ENCODE results near the gene LBH.
"Not testable (repeated sequence)": the region's sequence is repeated elsewhere in the genome, so short reads cannot be mapped to it uniquely, and the experiment has no call there.

LBH gene

DNA sequence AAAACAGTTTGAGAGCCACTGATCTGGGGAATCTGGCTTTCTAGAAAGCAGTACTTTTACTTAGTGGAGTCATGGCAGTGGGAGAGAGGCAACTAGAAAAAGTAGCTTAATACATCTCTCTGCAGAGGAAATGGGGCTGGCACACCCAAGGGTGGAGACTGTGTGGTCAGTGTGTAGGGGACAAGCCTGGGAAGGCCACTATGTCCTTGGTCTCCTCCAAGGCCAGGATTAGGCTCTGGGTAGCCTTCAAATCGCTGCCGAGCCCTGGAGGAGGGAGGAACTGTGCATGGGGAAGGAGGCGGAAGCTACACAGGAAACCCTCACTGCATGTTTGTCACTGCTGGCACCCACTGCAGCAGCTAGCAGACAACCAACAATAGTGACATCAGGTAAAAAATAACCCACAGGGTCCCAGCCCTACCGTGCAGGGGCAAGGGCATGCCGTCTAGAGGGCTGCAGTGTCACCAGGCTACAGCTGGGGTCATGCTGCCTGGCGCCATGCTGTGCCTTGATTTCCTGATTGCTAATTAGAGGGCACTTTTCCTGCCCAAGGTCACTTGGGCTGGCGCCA is 34.8 kb downstream of the LBH start:
- Histone ChIP-seq H3K9me3 (ENCODE audit: insufficient read depth, low read length) (peaks cover 15% of the 10 kb centered on the region), H3K4me2 (ENCODE audit: low read length) (peak overlapping the region; percentile 36), H3K4me1 (ENCODE audit: low read length) (peaks cover 22% of the 10 kb centered on the region), H4K20me1 (ENCODE audit: insufficient read depth, low read length) (no peaks in the 10 kb centered on the region), H3K36me3 (replicated peaks; ENCODE audit: low read depth, low read length) (no peaks in the 10 kb centered on the region), H2AFZ (ENCODE audit: low read depth, low read length) (peak overlapping the region; percentile 52; the same call in 1 of the 2 replicates), H3K9ac (ENCODE audit: low read length) (no peak overlapping the region), H3K27me3 (ENCODE audit: low read depth, low read length) (peaks cover 44% of the 10 kb centered on the region), H3K4me3 (ENCODE audit: low read length) (no peak overlapping the region), H3K27ac (ENCODE audit: low read length) (no peak overlapping the region), H3K79me2 (ENCODE audit: low read length) (no peaks in the 10 kb centered on the region)
- TF ChIP-seq, protein P1, sequence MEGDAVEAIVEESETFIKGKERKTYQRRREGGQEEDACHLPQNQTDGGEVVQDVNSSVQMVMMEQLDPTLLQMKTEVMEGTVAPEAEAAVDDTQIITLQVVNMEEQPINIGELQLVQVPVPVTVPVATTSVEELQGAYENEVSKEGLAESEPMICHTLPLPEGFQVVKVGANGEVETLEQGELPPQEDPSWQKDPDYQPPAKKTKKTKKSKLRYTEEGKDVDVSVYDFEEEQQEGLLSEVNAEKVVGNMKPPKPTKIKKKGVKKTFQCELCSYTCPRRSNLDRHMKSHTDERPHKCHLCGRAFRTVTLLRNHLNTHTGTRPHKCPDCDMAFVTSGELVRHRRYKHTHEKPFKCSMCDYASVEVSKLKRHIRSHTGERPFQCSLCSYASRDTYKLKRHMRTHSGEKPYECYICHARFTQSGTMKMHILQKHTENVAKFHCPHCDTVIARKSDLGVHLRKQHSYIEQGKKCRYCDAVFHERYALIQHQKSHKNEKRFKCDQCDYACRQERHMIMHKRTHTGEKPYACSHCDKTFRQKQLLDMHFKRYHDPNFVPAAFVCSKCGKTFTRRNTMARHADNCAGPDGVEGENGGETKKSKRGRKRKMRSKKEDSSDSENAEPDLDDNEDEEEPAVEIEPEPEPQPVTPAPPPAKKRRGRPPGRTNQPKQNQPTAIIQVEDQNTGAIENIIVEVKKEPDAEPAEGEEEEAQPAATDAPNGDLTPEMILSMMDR (IDR thresholded peaks at IDR 0.05; ENCODE audit: low read depth, low read length) = no peak
- TF ChIP-seq EZH2phosphoT487 (IDR thresholded peaks at IDR 0.05; ENCODE audit: low read depth) = no peak

DNA sequence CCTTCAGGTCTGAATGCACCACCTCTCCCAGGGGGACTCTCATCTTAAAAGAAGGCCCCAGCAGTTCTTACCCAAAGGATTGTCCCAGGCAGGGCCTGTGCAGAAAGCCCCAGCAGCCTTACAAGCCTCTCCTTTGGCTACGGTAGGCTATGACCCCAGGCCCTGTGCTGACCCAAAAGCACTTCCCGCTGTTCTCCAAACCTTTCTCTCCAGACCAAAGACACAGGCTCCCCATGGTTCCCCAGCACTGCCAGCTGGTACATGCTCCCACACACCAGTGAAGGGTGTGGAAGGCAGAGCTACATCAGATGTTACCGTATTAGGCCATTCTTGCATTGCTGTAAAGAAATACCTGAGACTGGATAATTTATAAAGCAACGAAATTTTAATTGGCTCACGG is 35.4 kb downstream of the LBH start:
- Histone ChIP-seq H3K4me2 (ENCODE audit: low read length) (no peak overlapping the region), H2AFZ (ENCODE audit: low read depth, low read length) (no peak overlapping the region), H3K27ac (ENCODE audit: low read length) (no peak overlapping the region)

DNA sequence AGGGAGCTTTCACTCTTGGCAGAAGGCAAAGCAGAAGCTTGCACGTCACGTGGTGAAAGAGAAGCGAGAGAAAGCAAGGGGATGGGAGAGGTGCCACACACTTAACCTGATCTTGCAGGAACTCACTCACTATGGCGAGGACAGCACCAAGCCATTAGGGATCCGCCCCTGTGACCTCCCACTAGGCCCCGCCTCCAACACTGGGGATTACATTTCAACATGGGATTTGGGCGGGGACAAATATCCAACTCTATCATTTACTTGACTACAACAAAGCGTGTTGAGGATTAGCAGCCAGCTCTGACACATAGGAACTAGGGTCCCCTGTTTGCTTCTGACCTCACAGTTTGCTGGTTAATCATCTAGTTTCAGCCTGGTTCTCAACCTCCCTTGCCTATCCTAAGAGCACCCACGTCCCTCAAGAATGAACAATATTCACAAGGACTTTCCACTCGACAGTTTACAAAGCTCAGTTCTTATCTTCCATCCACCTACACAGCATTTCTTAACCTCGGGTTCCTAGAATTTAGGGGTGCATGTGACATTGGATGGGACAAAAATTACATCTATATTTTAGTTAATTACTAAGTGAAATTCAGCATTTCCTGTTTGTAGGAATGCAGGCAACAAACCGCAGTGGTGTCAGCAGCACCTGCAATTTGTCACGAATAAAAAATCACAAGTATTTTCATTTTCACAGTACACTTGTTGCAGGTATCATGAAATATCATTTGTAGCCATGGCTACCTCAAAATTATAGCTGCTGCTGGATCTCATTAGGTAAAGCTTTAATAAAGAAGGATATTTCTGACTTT is 36.0 kb downstream of the LBH start:
- Histone ChIP-seq H3K4me3 (ENCODE audit: low read length) (no peak overlapping the region), H3K9me3 (ENCODE audit: insufficient read depth, low read length) (peaks cover 7% of the 10 kb centered on the region), H4K20me1 (ENCODE audit: insufficient read depth, low read length) (no peaks in the 10 kb centered on the region), H3K4me2 (ENCODE audit: low read length) (no peak overlapping the region), H3K36me3 (replicated peaks; ENCODE audit: low read depth, low read length) (no peaks in the 10 kb centered on the region), H3K27ac (ENCODE audit: low read length) (no peak overlapping the region), H3K79me2 (ENCODE audit: low read length) (no peaks in the 10 kb centered on the region), H3K9ac (ENCODE audit: low read length) (no peak overlapping the region), H3K27me3 (ENCODE audit: low read depth, low read length) (peaks cover 44% of the 10 kb centered on the region), H3K4me1 (ENCODE audit: low read length) (peaks cover 22% of the 10 kb centered on the region), H2AFZ (ENCODE audit: low read depth, low read length) (no peak overlapping the region)
- TF ChIP-seq EZH2phosphoT487 (IDR thresholded peaks at IDR 0.05; ENCODE audit: low read depth) = no peak
- TF ChIP-seq, protein P1 (IDR thresholded peaks at IDR 0.05; ENCODE audit: low read depth, low read length) = no peak

More for the DNA sequence above, 35.4 kb downstream of the LBH start:
- peaks cover 47% of the 10 kb centered on the region for H3K27me3 ChIP-seq (ENCODE audit: low read depth, low read length)
- H3K4me3 ChIP-seq (ENCODE audit: low read length) = no peak overlapping the region
- H4K20me1 ChIP-seq (ENCODE audit: insufficient read depth, low read length) = no peaks in the 10 kb centered on the region
- no peaks in the 10 kb centered on the region for H3K36me3 ChIP-seq (replicated peaks; ENCODE audit: low read depth, low read length)
- TF ChIP-seq, protein P1 (IDR thresholded peaks at IDR 0.05; ENCODE audit: low read depth, low read length) = no peak
- no peak for TF ChIP-seq EZH2phosphoT487 (IDR thresholded peaks at IDR 0.05; ENCODE audit: low read depth)
- H3K79me2 ChIP-seq (ENCODE audit: low read length) = no peaks in the 10 kb centered on the region
- H3K9ac ChIP-seq (ENCODE audit: low read length) = no peak overlapping the region
- peaks cover 13% of the 10 kb centered on the region for H3K9me3 ChIP-seq (ENCODE audit: insufficient read depth, low read length)
- H3K4me1 ChIP-seq (ENCODE audit: low read length) = peaks cover 24% of the 10 kb centered on the region

DNA sequence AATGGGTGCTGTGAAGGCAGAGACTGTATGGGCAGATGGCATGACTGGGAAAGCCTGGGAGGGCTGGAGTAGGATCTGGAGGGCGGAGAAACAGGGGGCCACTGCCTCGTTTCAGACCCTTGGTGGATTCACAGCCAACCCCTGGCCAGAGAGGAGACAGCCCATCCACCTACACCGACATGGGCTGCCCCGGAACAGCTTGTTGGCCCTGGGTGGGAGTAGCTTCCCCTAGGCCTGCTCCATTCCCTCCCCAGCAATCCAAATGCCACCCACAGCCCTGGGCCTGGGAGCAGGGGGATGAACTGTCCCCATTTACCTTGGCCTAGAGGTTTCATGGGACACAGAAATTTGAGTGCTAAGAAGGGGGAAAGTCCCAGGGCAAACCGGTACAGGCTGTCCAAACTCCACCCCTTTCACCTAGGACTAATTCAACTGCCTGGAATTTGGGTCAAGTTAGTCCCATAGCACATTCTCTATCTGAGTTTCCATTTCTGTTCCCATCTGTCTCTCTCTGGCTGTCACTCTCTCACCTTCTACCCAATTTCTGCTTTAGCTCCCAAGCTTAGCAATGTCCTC is 37.0 kb downstream of the LBH start:
- Histone ChIP-seq H3K36me3 (replicated peaks; ENCODE audit: low read depth, low read length) (no peaks in the 10 kb centered on the region), H3K4me3 (ENCODE audit: low read length) (no peak overlapping the region), H2AFZ (ENCODE audit: low read depth, low read length) (no peak overlapping the region), H3K27ac (ENCODE audit: low read length) (no peak overlapping the region), H4K20me1 (ENCODE audit: insufficient read depth, low read length) (no peaks in the 10 kb centered on the region), H3K27me3 (ENCODE audit: low read depth, low read length) (peaks cover 42% of the 10 kb centered on the region), H3K4me2 (ENCODE audit: low read length) (no peak overlapping the region), H3K9me3 (ENCODE audit: insufficient read depth, low read length) (no peaks in the 10 kb centered on the region), H3K79me2 (ENCODE audit: low read length) (no peaks in the 10 kb centered on the region), H3K4me1 (ENCODE audit: low read length) (peaks cover 27% of the 10 kb centered on the region), H3K9ac (ENCODE audit: low read length) (no peak overlapping the region)
- TF ChIP-seq, protein P1 (IDR thresholded peaks at IDR 0.05; ENCODE audit: low read depth, low read length) = no peak
- TF ChIP-seq EZH2phosphoT487 (IDR thresholded peaks at IDR 0.05; ENCODE audit: low read depth) = no peak

DNA sequence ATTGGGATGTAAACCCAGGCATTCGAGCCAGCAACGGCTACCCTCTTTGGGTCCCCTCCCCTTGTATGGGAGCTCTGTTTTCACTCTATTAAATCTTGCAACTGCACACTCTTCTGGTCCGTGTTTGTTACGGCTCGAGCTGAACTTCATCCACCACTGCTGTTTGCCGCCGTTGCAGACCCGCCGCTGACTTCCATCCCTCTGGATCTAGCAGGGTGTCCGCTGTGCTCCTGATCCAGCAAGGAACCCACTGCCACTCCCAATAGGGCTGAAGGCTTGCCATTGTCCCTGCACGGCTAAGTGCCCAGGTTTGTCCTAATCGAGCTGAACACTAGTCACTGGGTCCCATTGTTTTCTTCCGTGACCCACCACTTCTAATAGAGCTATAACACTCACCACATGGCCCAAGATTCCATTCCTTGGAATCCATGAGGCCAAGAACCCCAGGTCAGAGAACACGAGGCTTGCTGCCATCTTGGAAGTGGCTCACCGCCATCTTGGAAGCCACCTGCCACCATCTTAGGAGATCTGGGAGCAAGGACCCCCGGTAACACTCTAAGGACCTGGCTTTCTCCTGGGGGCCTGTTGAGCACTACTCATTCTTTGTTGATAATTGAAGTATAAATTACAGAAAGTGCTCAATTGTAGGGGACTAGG is 37.9 kb downstream of the LBH start:
- not testable (repeated sequence) for H3K36me3 ChIP-seq (replicated peaks; ENCODE audit: low read depth, low read length); H3K9ac ChIP-seq (ENCODE audit: low read length); H4K20me1 ChIP-seq (ENCODE audit: insufficient read depth, low read length); H3K4me3 ChIP-seq (ENCODE audit: low read length); H3K9me3 ChIP-seq (ENCODE audit: insufficient read depth, low read length); H3K4me2 ChIP-seq (ENCODE audit: low read length); H3K27ac ChIP-seq (ENCODE audit: low read length); H2AFZ ChIP-seq (ENCODE audit: low read depth, low read length); H3K79me2 ChIP-seq (ENCODE audit: low read length)
- Histone ChIP-seq H3K27me3 (ENCODE audit: low read depth, low read length) (peaks cover 39% of the 10 kb centered on the region), H3K4me1 (ENCODE audit: low read length) (peaks cover 27% of the 10 kb centered on the region)

All from OCI-LY3 (cell line).